Nephron (organoid): ENCODE results near the gene SAA1.

ENCODE experiments used
- H3K27ac Mint-ChIP-seq, 3 experiments: 2 replicates each; pipeline ENCODE4 v1.8.0; 2020; ENCODE audit warnings: mixed read lengths in 3 of 3, mild to moderate bottlenecking in 2 of 3, moderate library complexity in 1 of 3
- H3K27me3 Mint-ChIP-seq: 2 replicates; pipeline ENCODE4 v1.8.0; 2021; ENCODE audit warnings: low read depth, mild to moderate bottlenecking, moderate library complexity, mixed read lengths
- H3K36me3 Mint-ChIP-seq: 2 replicates; pipeline ENCODE4 v1.8.0; 2020; ENCODE audit warnings: low read depth, mixed read lengths
- H3K4me1 Mint-ChIP-seq: 2 replicates; pipeline ENCODE4 v1.8.0; 2020; ENCODE audit warnings: mixed read lengths
- H3K4me3 Mint-ChIP-seq, 3 experiments: 2 replicates each; pipeline ENCODE4 v1.8.0; 2020; ENCODE audit warnings: mild to moderate bottlenecking in 3 of 3, mixed read lengths in 3 of 3, moderate library complexity in 2 of 3
- H3K9me3 Mint-ChIP-seq: 2 replicates; pipeline ENCODE4 v1.8.0; 2020; ENCODE audit warnings: mixed read lengths
- TF ChIP-seq, protein P1 (sequence below), 3 experiments: fragments of 200-600 bp; sonication (generic); IDR thresholded peaks; one replicate each; pipeline ENCODE4 v1.5.0; 2021; ENCODE audit warnings: antibody characterized with exemption in 3 of 3; ENCODE audit not compliant: unreplicated experiment in 3 of 3

The SAA1 gene

GRCh38 chr11:18299721-18300120 is 33.7 kb downstream of the SAA1 start:
- TF ChIP-seq, protein P1, sequence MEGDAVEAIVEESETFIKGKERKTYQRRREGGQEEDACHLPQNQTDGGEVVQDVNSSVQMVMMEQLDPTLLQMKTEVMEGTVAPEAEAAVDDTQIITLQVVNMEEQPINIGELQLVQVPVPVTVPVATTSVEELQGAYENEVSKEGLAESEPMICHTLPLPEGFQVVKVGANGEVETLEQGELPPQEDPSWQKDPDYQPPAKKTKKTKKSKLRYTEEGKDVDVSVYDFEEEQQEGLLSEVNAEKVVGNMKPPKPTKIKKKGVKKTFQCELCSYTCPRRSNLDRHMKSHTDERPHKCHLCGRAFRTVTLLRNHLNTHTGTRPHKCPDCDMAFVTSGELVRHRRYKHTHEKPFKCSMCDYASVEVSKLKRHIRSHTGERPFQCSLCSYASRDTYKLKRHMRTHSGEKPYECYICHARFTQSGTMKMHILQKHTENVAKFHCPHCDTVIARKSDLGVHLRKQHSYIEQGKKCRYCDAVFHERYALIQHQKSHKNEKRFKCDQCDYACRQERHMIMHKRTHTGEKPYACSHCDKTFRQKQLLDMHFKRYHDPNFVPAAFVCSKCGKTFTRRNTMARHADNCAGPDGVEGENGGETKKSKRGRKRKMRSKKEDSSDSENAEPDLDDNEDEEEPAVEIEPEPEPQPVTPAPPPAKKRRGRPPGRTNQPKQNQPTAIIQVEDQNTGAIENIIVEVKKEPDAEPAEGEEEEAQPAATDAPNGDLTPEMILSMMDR (IDR thresholded peaks at IDR 0.05; ENCODE audit: unreplicated experiment in 3 of 3): no peak
- Mint-ChIP-seq H3K27me3 (no peaks in the 10 kb centered on the region), H3K4me3 (no peak overlapping the region), H3K4me1 (no peaks in the 10 kb centered on the region), H3K36me3 (peaks cover 68% of the 10 kb centered on the region), H3K27ac (no peak overlapping the region), H3K9me3 (no peaks in the 10 kb centered on the region)

GRCh38 chr11:18304745-18305144 is 38.7 kb downstream of the SAA1 start:
- Mint-ChIP-seq H3K36me3 (peaks cover 57% of the 10 kb centered on the region), H3K4me3 (no peak overlapping the region), H3K9me3 (no peaks in the 10 kb centered on the region), H3K27ac (no peak overlapping the region), H3K4me1 (no peaks in the 10 kb centered on the region), H3K27me3 (no peaks in the 10 kb centered on the region)
- TF ChIP-seq, protein P1 (IDR thresholded peaks at IDR 0.05; ENCODE audit: unreplicated experiment in 3 of 3): no peak

DNA sequence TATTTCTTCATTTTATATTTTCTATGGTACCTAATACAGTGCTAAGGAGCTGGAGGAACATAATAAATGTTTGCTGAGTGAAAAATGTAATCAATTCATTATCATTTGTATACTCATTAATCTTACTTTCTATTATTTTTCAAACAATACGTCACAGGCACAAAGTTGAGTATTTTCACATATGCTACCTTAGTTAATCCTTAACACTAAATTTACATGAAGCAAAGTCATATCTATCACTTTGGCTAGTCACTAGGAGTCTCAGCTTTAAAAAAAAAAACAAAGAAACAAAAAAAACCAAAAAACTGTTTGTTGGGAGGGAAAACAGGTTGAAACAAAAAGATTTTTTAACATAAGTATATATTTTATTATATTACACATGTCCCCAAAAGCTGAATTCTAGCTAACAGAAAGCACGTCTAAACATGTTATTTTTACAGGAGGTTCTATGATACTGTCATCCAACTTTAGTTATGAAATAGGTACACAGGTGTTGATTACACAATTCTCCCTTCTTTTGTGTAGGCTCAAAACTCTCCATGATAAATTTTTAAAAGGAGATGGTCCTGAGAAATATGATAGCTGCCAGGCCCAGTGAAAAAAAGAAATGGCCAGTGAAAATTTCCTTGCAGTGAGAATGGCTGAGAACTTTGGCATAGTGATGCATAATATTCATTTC is 41.5 kb downstream of the SAA1 start:
- Mint-ChIP-seq H3K27me3 (no peaks in the 10 kb centered on the region), H3K36me3 (peaks cover 50% of the 10 kb centered on the region), H3K4me3 (no peak overlapping the region), H3K4me1 (peaks cover under 1% of the 10 kb centered on the region), H3K27ac (no peak overlapping the region), H3K9me3 (no peaks in the 10 kb centered on the region)
- TF ChIP-seq, protein P1 (IDR thresholded peaks at IDR 0.05; ENCODE audit: unreplicated experiment in 3 of 3): no peak

GRCh38 chr11:18308242-18308641 is 42.2 kb downstream of the SAA1 start:
- H3K9me3 Mint-ChIP-seq: no peaks in the 10 kb centered on the region
- H3K36me3 Mint-ChIP-seq: peaks cover 46% of the 10 kb centered on the region
- TF ChIP-seq, protein P1 (IDR thresholded peaks at IDR 0.05; ENCODE audit: unreplicated experiment in 3 of 3): no peak
- no peaks in the 10 kb centered on the region for H3K27me3 Mint-ChIP-seq
- H3K4me3 Mint-ChIP-seq: no peak overlapping the region
- peaks cover 6% of the 10 kb centered on the region for H3K4me1 Mint-ChIP-seq
- H3K27ac Mint-ChIP-seq: no peak overlapping the region

GRCh38 chr11:18309691-18310090 is 43.6 kb downstream of the SAA1 start:
- TF ChIP-seq, protein P1 (IDR thresholded peaks at IDR 0.05; ENCODE audit: unreplicated experiment in 3 of 3): no peak
- Mint-ChIP-seq H3K9me3 (no peaks in the 10 kb centered on the region), H3K27me3 (no peaks in the 10 kb centered on the region), H3K27ac (no peak overlapping the region), H3K4me1 (peaks cover 6% of the 10 kb centered on the region), H3K4me3 (no peak overlapping the region), H3K36me3 (peaks cover 42% of the 10 kb centered on the region)

- no peaks in the 10 kb centered on the region for H3K27me3 Mint-ChIP-seq
These were observed 44.8 kb downstream of the SAA1 start for GRCh38 chr11:18310800-18311340.

More at GRCh38 chr11:18310800-18311340, 44.8 kb downstream of the SAA1 start:
- H3K4me3 Mint-ChIP-seq: no peak overlapping the region
- H3K36me3 Mint-ChIP-seq: peaks cover 32% of the 10 kb centered on the region
- peaks cover 6% of the 10 kb centered on the region for H3K4me1 Mint-ChIP-seq
- TF ChIP-seq, protein P1 (IDR thresholded peaks at IDR 0.05; ENCODE audit: unreplicated experiment in 3 of 3): no peak
- H3K27ac Mint-ChIP-seq: no peak overlapping the region
- no peaks in the 10 kb centered on the region for H3K9me3 Mint-ChIP-seq
